ENCODE measurements around the gene DNASE1L1.
A peak's percentile ranks its signal among the peaks of the same experiment; 100 is the strongest.
"Not testable (repeated sequence)": the region's sequence is repeated elsewhere in the genome, so short reads cannot be mapped to it uniquely, and the experiment has no call there.

DNASE1L1 gene

DNA sequence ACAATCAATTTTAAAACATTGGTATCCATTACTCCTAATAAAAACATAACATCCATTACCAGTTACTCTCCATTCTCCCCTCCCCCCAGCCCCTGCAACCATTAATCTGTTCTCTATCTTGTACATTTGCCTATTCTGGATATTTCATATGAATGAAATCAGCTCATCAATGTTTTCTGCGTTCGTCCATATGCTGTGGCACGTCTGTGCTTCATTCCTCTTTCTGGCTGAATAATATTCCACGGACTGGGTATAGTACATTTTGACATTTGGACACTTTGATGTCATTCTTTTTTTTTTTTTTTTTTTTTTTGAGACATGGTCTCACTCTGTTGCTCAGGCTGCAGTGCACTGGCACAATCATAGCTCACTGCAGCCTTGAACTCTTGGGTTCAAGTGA is 5.2 kb downstream of the DNASE1L1 start:
- no peak for DNase-seq (ENCODE audit: low spot score)

GRCh38 chrX:154403192-154403591 is 5.9 kb downstream of the DNASE1L1 start:
- DNase-seq (ENCODE audit: low spot score) = no peak

DNA sequence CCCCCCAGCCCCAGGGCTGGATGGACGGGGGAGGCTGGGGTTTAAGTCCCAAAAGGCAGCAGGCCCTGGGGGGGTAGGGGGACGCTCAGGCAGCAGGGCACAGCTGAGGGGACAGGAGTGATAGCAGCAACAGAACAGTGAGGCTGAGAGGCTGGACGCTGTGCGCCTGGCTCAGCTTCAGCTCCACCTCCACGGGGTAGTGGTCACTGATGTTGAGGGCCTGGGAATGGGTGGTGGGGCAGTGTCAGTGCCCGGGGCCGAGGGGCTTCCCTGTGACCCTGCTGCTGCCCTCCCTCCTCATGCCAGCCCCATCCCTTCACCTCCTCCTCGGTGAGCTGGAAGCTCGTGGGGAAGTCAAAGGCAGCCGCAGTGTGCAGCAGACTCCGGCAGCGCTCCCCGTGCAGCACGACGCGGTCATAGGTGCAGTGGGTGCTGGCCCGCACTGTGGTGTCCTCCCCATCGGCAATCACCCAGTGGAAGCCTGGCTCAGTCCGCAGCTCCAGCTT is 6.4 kb downstream of the DNASE1L1 start:
- DNase-seq (ENCODE audit: low spot score) = no peak

GRCh38 chrX:154401918-154402621 is 7.0 kb downstream of the DNASE1L1 start:
- DNase-seq (ENCODE audit: low spot score) = no peak

- DNase-seq (ENCODE audit: low spot score) = no peak
Measured at GRCh38 chrX:154401045-154401799, 7.8 kb downstream of the DNASE1L1 start.

GRCh38 chrX:154400369-154400817 is 8.7 kb downstream of the DNASE1L1 start:
- not testable (repeated sequence) for DNase-seq (ENCODE audit: low spot score)

DNA sequence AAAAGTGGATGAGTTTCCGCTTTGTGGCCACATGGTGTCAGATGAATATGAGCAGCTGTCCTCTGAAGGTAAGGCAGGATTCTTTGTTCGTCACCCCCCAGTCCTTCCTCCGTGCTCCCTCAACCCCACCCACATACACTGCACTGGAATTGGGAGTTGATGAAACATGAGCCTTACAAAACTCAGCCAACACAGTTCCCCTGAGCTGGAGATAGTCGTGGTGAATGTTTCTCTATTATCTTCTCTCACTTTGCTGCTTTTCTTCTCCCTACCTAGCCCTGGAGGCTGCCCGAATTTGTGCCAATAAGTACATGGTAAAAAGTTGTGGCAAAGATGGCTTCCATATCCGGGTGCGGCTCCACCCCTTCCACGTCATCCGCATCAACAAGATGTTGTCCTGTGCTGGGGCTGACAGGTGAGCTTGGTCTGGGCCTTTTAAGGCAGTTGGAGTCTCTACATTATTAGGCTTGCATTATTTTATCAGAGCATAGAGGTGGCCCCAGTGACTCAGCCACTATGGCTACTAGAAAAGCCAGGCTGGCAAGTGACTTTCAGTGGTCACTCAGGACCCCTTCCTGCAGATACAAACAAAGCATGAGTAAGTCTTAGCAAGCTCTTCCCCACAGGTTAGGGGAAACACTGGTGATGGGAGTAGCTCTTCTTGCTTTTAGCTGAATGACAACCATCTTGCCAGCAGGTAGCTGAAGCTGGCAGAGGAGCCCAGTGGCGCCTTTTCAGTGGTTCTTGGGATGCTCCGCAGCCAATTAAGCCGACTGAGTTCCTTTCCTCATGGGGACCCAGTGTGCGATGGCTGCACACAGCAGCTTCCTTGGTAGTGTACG is 9.3 kb downstream of the DNASE1L1 start:
- DNase-seq (ENCODE audit: low spot score) = no peak

DNA sequence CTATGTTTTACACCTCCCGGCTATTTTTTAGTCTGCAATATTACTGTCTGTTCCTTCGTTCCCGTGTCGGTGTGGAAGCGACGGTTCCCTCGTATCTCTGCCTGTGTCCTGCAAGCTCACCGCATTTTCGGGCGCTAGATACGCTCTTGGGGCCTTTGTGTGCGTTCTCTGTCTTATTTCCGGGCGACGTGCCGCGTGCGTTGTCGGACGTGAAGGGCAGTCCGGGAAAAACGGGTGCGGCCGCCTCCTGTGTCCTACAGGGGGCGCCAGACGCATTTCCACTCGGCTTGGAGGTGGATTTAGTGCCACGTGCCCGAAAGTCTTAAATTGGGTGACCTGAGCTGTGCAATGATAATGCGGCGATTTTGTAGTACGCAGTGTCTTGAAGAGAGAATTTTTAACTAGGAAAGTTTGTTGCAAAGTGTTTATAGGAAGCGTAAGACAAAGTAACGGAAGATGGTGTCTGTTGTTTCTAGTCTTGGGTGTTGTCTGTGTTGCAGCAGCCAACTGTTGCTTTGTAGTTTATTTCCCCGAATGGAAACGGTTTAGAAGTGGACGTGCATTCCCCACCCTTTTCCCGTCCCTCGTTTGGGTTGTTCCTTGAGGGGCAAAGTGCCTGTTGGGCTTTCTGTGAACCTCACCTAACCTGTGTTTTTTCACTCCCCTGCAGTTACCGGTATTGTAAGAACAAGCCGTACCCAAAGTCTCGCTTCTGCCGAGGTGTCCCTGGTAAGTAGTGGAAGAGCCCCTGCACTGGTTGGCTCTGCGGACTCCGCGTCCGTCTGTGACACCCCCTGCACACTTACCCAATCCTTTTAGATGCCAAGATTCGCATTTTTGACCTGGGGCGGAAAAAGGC is 10.2 kb downstream of the DNASE1L1 start:
- peak; percentile 61 for DNase-seq (ENCODE audit: low spot score)

DNA sequence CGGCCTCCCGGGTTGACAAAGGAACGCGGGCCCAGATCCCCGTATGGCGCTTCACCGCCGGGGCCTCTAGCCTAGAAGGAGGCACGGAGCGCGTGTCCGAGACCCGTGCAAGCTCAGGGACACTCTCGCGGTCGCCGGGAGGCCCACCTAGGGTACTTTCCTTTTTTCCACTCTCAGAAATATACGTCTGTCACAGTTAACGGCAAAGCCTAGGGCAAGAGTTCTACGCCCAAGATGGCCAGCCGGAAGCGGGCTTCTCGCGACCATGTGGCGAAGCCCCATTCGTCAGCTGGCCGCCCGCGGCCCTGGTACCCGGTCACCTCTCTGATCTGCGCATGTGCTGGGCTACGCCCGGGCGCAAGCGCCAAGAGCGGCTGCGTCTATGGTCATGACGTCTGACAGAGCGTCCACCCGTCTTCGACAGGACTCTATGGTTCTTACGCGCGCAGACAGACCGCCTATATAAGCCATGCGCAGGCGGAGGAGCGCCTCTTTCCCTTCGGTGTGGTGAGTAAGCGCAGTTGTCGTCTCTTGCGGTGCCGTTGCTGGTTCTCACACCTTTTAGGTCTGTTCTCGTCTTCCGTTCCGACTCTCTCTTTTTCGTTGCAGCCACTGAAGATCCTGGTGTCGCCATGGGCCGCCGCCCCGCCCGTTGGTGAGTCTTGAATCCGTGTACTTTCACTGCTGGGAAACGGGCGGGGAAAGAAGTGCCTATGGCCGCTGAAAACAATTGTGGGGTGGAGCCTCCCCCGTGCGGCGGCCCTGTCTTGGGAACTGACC is 11.0 kb downstream of the DNASE1L1 start, which contains the start of gene RPL10:
Gene RPL10, plus strand, starts transcription at position 490 of the 780 bp plus-strand sequence. Its CDS starts 143 bp downstream, at position 633.
- peak; percentile 91 for DNase-seq (ENCODE audit: low spot score)

- DNase-seq (ENCODE audit: low spot score) = peak; percentile 71
Measured at GRCh38 chrX:154396973-154397887, 11.8 kb downstream of the DNASE1L1 start.

DNA sequence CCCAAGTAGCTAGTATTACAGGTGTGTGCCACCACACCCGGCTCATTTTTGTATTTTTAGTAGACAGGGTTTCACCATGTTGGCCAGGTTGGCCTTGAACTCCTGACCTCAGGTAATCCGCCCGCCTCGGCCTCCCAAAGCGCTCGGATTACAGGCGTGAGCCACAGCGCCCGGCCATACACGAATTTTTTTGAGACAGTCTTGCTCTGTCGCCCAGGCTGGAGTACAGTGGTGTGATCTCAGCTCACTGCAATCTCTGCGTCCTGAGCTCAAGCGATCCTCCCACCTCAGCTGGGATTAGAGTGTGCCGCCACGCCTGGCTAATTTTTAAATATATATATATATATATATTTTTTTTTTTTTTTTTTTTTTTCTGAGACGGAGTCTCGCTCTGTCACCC is 12.7 kb downstream of the DNASE1L1 start:
- DNase-seq (ENCODE audit: low spot score) = not testable (repeated sequence)

- DNase-seq (ENCODE audit: low spot score) = not testable (repeated sequence)
Measured at GRCh38 chrX:154389812-154390747, 19.0 kb downstream of the DNASE1L1 start.

DNA sequence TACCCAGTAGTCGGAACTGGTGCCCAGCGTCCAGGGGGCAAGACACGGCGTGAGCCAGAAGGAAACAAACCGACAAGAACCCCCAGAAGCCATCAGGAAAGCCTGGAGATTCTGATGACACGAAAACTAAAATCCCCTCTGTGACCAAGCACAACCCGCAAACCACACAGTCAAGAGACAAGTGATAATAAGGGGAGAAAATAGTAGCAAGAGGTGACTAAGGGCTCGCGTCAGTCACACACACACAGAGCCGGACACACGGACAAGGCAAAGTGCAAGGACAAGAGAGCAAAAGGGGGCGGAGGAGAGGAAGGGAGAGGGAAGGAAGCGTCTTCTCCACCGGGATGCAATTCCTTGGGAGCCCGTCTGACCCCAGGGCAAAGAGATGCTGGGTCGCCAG is 20.4 kb downstream of the DNASE1L1 start:
- DNase-seq (ENCODE audit: low spot score) = not testable (repeated sequence)

DNA sequence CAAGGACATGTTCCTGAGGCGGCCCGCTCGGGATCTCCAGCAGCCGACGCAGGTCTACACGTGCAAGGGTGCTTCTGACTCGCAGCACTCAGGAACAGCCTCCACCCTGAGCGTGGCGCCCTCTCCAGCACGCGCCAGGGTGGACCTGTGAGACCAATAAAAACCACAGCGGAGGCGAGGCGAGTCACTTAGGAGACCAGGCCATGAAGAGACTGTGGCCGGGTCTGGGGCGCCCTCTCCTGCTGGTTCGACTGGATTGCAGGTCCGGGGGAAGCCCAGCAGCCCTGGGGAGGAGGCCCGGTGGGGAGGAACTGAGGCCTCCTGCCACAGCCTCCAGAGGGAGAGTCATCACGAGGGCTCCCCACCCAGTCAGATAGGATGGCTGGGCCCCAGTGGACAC is 21.0 kb downstream of the DNASE1L1 start:
- DNase-seq (ENCODE audit: low spot score) = not testable (repeated sequence)

DNA sequence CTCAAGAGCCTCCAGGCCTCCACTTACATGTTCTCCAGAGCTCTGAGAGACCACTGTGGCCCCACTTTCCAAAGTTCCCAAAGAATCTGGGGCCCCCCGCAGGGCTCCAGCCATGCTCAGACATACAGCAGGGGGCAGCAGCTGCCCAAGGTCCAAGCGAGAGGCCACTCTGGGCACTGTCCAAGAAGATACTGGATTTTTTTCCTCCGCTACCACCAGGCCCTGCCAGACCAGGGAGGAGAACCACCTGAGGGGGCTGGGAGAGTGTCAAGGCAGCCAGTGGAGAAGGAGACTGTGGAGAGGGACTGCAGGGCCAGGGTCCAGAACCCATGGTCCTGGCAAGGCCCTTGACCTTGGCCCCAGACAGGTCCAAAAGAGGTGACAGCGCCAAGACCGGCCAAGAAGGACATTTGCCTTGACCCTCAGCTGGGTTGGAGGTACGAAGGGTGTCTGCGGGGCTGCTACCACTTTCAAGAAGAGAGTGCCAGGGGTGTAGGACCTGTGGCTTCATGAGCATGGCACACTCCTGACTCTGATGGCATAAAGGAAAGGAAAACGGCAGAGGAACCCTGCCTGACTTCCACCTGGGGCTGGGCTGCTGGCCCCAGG is 24.7 kb downstream of the DNASE1L1 start:
- no peak for DNase-seq (ENCODE audit: low spot score)

DNA sequence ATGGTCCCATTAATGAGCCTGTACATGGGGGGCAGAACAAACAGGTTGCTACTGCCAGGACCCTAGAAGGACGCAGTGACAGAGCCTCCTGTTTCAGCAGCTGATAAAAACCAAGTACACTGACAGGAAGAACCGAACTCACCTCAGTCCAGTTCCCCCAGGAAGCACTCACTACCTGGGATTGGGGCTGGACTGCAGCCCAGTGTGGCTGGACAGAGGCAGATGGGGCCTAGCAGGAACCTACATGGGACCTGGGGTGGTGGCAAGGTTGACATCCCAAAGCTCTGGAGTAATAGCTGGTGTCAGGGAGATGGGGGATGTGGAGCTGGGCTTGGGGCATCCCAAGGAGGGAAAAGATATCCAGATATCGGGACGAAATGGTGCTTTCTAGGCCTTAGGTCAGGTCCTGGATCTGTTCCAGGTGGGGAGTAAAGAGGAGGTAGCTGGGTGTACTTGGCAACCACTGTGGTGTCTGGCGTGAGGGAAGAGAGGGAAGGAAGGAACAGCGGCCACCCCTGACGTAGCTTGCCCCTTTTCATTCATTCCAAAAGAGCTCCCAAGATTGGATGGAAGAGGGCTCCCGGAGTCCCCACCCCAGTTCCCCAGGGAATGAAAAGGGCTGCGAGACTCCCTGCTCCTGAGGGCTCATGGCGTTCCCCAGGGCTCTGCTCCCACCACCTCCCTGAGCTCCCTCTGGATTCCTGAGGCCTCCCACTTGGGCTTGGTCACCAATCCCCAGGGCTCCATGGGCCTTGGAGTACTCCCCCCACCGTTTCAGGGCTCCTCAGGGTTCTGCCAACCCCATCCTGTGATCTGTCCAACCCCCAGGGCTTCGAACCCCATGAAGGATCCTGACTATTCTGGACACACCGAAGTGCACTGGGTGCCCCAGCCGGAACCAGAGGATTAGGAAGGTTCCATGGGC is 25.4 kb downstream of the DNASE1L1 start:
- DNase-seq (ENCODE audit: low spot score) = no peak
